ENCODE results near the gene EEA1.

Gene EEA1

GRCh38 chr12:92900941-92901340, 28.2 kb downstream of the EEA1 start:
- H3K4me3 ChIP-seq, result no peak overlapping the region
- H3K27ac ChIP-seq, result peak overlapping the region in 14 of 21 experiments; percentile 28 to 86 (median 76)

GRCh38 chr12:92899386-92900001, 29.6 kb downstream of the EEA1 start:
- Histone ChIP-seq H3K4me3 (peak overlapping the region in 1 of 7 experiments; percentile 4), H3K27ac (peak overlapping the region in 20 of 21 experiments; percentile 4 to 86 (median 76))

- no peak overlapping the region for H3K4me3 ChIP-seq
- H3K27ac ChIP-seq, result peak overlapping the region in 17 of 21 experiments; percentile 28 to 86 (median 77)
These were observed 30.3 kb downstream of the EEA1 start for GRCh38 chr12:92898755-92899154.

- Histone ChIP-seq H3K27ac (peak overlapping the region in 2 of 21 experiments; percentile 19 to 40), H3K4me3 (no peak overlapping the region)
These were observed 31.3 kb downstream of the EEA1 start for GRCh38 chr12:92897844-92898243.

- Histone ChIP-seq H3K4me3 (no peak overlapping the region), H3K27ac (no peak overlapping the region)
These were observed 38.4 kb downstream of the EEA1 start for GRCh38 chr12:92890601-92891106.

- H3K27ac ChIP-seq, result no peak overlapping the region
- no peak overlapping the region for H3K4me3 ChIP-seq
These were observed 43.0 kb downstream of the EEA1 start for GRCh38 chr12:92886131-92886530.

- H3K4me3 ChIP-seq, result no peak overlapping the region
- no peak overlapping the region for H3K27ac ChIP-seq
These were observed 49.3 kb downstream of the EEA1 start for GRCh38 chr12:92879698-92880322.

GRCh38 chr12:92877904-92878303, 51.2 kb downstream of the EEA1 start:
- Histone ChIP-seq H3K27ac (no peak overlapping the region), H3K4me3 (no peak overlapping the region)

GRCh38 chr12:92876496-92876895, 52.6 kb downstream of the EEA1 start:
- H3K4me3 ChIP-seq, result no peak overlapping the region

GRCh38 chr12:92871116-92871515, 58.0 kb downstream of the EEA1 start:
- peak overlapping the region in 6 of 21 experiments; percentile 2 to 70 (median 44) for H3K27ac ChIP-seq
- H3K4me3 ChIP-seq, result no peak overlapping the region

More at GRCh38 chr12:92876496-92876895, 52.6 kb downstream of the EEA1 start:
- H3K27ac ChIP-seq, result no peak overlapping the region

- H3K27ac ChIP-seq, result no peak overlapping the region
- H3K4me3 ChIP-seq, result no peak overlapping the region
These were observed 62.7 kb downstream of the EEA1 start for GRCh38 chr12:92866418-92866817.

- Histone ChIP-seq H3K4me3 (no peak overlapping the region), H3K27ac (no peak overlapping the region)
These were observed 65.8 kb downstream of the EEA1 start for GRCh38 chr12:92863251-92863650.

- no peak overlapping the region for H3K27ac ChIP-seq
- no peak overlapping the region for H3K4me3 ChIP-seq
These were observed 67.7 kb downstream of the EEA1 start for GRCh38 chr12:92861381-92861780.

- H3K27ac ChIP-seq, result no peak overlapping the region
- H3K4me3 ChIP-seq, result no peak overlapping the region
These were observed 68.6 kb downstream of the EEA1 start for GRCh38 chr12:92860521-92860920.

- no peak overlapping the region for H3K27ac ChIP-seq
- no peak overlapping the region for H3K4me3 ChIP-seq
These were observed 69.3 kb downstream of the EEA1 start for GRCh38 chr12:92859650-92860386.

- H3K4me3 ChIP-seq, result no peak overlapping the region
- H3K27ac ChIP-seq, result no peak overlapping the region
These were observed 71.3 kb downstream of the EEA1 start for GRCh38 chr12:92857818-92858217.

GRCh38 chr12:92854344-92854743, 74.8 kb downstream of the EEA1 start:
- Histone ChIP-seq H3K27ac (no peak overlapping the region), H3K4me3 (no peak overlapping the region)

- Histone ChIP-seq H3K27ac (no peak overlapping the region), H3K4me3 (no peak overlapping the region)
These were observed 80.4 kb downstream of the EEA1 start for GRCh38 chr12:92848740-92849139.

GRCh38 chr12:92847368-92847767, 81.7 kb downstream of the EEA1 start:
- no peak overlapping the region for H3K4me3 ChIP-seq
- H3K27ac ChIP-seq, result no peak overlapping the region

- no peak overlapping the region for H3K27ac ChIP-seq
- no peak overlapping the region for H3K4me3 ChIP-seq
These were observed 83.8 kb downstream of the EEA1 start for GRCh38 chr12:92845329-92845728.

Data from skin epidermis (tissue), 12 donors.